ENCODE measurements around the gene NAPSA. TPM values are rescaled to one million over a fixed set of nuclear protein-coding genes. Genes with fewer than 3 reads are reported as not detected.
A peak's percentile ranks its signal among the peaks of the same experiment; 100 is the strongest.

Gene NAPSA
- total RNA-seq, 1 donor from 2014 or later, result 2.4 TPM

- H3K4me1 Mint-ChIP-seq, result peaks cover 22% of the 10 kb centered on the region
- H3K36me3 Mint-ChIP-seq, result peaks cover 16% of the 10 kb centered on the region
- no peaks in the 10 kb centered on the region for H3K9me3 Mint-ChIP-seq
- H3K27me3 Mint-ChIP-seq (ENCODE audit: low read depth), result no peaks in the 10 kb centered on the region
- no peak for DNase-seq (ENCODE audit: low spot score in 2 of 2, unreplicated experiment in 2 of 2)
- H3K27ac Mint-ChIP-seq, result peak overlapping the region; percentile 91
- TF ChIP-seq CTCF (IDR thresholded peaks at IDR 0.05; ENCODE audit: unreplicated experiment), result no peak
- peak overlapping the region; percentile 86 for H3K4me3 Mint-ChIP-seq
Measured at GRCh38 chr19:50383001-50383851, 17.8 kb upstream of the NAPSA start.

- Mint-ChIP-seq H3K4me3 (no peak overlapping the region), H3K27ac (no peak overlapping the region), H3K36me3 (peaks cover 12% of the 10 kb centered on the region), H3K27me3 (ENCODE audit: low read depth) (no peaks in the 10 kb centered on the region), H3K9me3 (no peaks in the 10 kb centered on the region), H3K4me1 (peaks cover 22% of the 10 kb centered on the region)
- no peak for DNase-seq (ENCODE audit: low spot score in 2 of 2, unreplicated experiment in 2 of 2)
- TF ChIP-seq CTCF (IDR thresholded peaks at IDR 0.05; ENCODE audit: unreplicated experiment), result no peak
Measured at GRCh38 chr19:50381881-50382729, 16.7 kb upstream of the NAPSA start.

DNA sequence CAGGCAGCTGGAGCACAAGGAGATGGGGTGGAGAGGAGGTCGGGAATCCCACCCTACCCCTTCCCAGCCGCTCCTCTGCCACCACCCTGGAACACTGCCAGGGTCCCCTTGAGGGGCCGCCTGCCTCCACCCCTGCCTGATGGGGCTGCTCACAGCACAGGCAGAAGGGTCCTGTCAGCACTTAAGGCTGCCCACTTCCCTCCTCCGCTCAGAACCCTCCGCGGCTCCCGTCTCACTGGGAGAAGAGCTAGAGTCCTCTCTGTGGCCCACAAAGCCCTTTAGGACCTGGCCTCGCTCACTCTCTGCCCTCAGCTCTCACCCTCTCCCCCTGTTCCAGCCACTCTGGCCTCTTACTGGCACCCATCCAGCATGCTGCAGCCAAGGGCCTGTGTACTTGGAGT lies 15.3 kb upstream of the NAPSA start:
- Mint-ChIP-seq H3K27me3 (ENCODE audit: low read depth) (no peaks in the 10 kb centered on the region), H3K36me3 (peaks cover 13% of the 10 kb centered on the region), H3K27ac (no peak overlapping the region)

GRCh38 chr19:50380137-50380536 lies 14.7 kb upstream of the NAPSA start:
- no peak overlapping the region for H3K4me3 Mint-ChIP-seq
- DNase-seq (ENCODE audit: low spot score in 2 of 2, unreplicated experiment in 2 of 2), result no peak
- no peak for TF ChIP-seq CTCF (IDR thresholded peaks at IDR 0.05; ENCODE audit: unreplicated experiment)
- H3K27ac Mint-ChIP-seq, result no peak overlapping the region
- H3K4me1 Mint-ChIP-seq, result peaks cover 22% of the 10 kb centered on the region
- no peaks in the 10 kb centered on the region for H3K9me3 Mint-ChIP-seq
- no peaks in the 10 kb centered on the region for H3K27me3 Mint-ChIP-seq (ENCODE audit: low read depth)
- H3K36me3 Mint-ChIP-seq, result peaks cover 13% of the 10 kb centered on the region

More for the DNA sequence above, 15.3 kb upstream of the NAPSA start:
- H3K4me1 Mint-ChIP-seq, result peaks cover 24% of the 10 kb centered on the region
- no peaks in the 10 kb centered on the region for H3K9me3 Mint-ChIP-seq
- H3K4me3 Mint-ChIP-seq, result no peak overlapping the region
- TF ChIP-seq CTCF (IDR thresholded peaks at IDR 0.05; ENCODE audit: unreplicated experiment), result no peak
- DNase-seq (ENCODE audit: low spot score in 2 of 2, unreplicated experiment in 2 of 2), result no peak

- H3K27ac Mint-ChIP-seq, result no peak overlapping the region
- no peak for DNase-seq (ENCODE audit: low spot score in 2 of 2, unreplicated experiment in 2 of 2)
- H3K4me1 Mint-ChIP-seq, result peaks cover 17% of the 10 kb centered on the region
- H3K36me3 Mint-ChIP-seq, result peaks cover 13% of the 10 kb centered on the region
- no peaks in the 10 kb centered on the region for H3K27me3 Mint-ChIP-seq (ENCODE audit: low read depth)
- no peak overlapping the region for H3K4me3 Mint-ChIP-seq
- no peaks in the 10 kb centered on the region for H3K9me3 Mint-ChIP-seq
- TF ChIP-seq CTCF (IDR thresholded peaks at IDR 0.05; ENCODE audit: unreplicated experiment), result no peak
Measured at GRCh38 chr19:50379602-50380001, 14.2 kb upstream of the NAPSA start.

Measured in mesothelial cell of epicardium (in vitro differentiated cells).